ENCODE measurements around the gene PPDPF.

DNA sequence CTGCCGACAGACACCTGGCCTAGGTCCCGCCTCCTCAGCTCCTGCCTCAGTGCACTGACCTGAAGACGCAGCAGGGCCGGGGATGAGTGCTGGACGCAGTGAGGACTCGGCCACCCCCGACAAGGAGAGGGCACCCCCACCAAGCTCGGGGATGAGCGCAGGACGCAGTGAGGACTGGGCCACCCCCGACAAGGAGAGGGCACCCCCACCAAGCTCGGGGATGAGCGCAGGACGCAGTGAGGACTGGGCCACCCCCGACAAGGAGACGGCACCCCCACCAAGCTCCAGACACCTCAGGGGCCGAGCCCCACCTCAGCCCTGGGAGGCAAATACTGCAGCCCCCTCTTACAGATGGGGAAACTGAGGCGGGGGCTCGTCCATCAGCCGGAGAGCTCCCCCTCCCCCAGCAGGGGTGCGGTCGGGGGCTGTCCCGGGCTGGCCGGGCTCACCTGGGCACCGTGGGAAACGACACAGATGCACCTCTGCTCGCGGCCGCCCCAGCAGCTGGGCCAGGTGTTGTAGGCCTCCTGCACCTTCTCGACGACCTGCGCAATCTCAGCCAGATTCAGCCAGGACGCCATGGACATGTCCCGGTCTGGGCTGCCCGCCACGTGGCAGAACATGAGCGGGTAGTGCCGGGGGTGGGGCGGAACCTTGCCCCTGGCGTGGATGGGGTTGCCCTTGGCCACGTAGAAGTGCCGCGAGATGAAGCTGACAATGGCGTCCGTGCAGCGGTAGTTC, 46.0 kb downstream of the PPDPF start:
- TF ChIP-seq, protein P1, sequence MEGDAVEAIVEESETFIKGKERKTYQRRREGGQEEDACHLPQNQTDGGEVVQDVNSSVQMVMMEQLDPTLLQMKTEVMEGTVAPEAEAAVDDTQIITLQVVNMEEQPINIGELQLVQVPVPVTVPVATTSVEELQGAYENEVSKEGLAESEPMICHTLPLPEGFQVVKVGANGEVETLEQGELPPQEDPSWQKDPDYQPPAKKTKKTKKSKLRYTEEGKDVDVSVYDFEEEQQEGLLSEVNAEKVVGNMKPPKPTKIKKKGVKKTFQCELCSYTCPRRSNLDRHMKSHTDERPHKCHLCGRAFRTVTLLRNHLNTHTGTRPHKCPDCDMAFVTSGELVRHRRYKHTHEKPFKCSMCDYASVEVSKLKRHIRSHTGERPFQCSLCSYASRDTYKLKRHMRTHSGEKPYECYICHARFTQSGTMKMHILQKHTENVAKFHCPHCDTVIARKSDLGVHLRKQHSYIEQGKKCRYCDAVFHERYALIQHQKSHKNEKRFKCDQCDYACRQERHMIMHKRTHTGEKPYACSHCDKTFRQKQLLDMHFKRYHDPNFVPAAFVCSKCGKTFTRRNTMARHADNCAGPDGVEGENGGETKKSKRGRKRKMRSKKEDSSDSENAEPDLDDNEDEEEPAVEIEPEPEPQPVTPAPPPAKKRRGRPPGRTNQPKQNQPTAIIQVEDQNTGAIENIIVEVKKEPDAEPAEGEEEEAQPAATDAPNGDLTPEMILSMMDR (IDR thresholded peaks at IDR 0.05), result no peak
- no peak for TF ChIP-seq EZH2phosphoT487 (IDR thresholded peaks at IDR 0.05)
